Epithelial cell of proximal tubule (primary cell): ENCODE measurements around the gene CCT5. TPM values are rescaled to one million over a fixed set of nuclear protein-coding genes. Genes with fewer than 3 reads are reported as not detected.
A peak's percentile ranks its signal among the peaks of the same experiment; 100 is the strongest.

Experiments
- DNase-seq: peaks from one replicate; pipeline ENCODE4 v3.0.0-alpha.2; 2011; ENCODE audit warnings: low read depth
- H3K4me3 ChIP-seq: 2 replicates; pipeline ENCODE4 v1.5.1; 2011; ENCODE audit warnings: low read depth, mild to moderate bottlenecking, low read length
- total RNA-seq: library from RNA; depleted of rRNA; stranded (reverse); fragments of >200 nt; gene quantifications from 2 replicates; pipeline ENCODE4 v1.2.3, GENCODE V29; 2015
- TF ChIP-seq, protein P1 (sequence below): conservative IDR thresholded peaks from 2 replicates; pipeline ENCODE4 v1.5.1; 2012; ENCODE audit warnings: low read depth, mild to moderate bottlenecking, low read length

The CCT5 gene
- total RNA-seq, 1 donor from 2014 or later = 610 TPM

DNA sequence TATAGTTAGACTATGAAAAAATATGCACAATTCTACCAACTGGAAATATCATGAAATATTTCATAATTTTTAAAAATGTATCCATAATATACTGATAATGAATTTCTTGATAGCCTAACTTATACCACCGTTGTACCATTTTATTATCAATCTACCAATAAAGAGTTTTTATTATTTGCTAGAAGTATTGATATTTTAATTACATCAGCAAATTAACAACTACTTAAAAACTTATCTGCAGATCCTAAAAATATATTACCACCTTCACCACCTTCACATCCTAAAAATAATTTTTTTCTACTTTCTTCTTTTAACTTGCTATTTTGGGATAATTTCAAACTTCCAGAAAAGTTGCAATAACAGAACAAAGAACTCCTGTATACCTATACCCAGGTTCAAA lies 21.8 kb upstream of the CCT5 start:
- no peak for DNase-seq
- TF ChIP-seq, protein P1, sequence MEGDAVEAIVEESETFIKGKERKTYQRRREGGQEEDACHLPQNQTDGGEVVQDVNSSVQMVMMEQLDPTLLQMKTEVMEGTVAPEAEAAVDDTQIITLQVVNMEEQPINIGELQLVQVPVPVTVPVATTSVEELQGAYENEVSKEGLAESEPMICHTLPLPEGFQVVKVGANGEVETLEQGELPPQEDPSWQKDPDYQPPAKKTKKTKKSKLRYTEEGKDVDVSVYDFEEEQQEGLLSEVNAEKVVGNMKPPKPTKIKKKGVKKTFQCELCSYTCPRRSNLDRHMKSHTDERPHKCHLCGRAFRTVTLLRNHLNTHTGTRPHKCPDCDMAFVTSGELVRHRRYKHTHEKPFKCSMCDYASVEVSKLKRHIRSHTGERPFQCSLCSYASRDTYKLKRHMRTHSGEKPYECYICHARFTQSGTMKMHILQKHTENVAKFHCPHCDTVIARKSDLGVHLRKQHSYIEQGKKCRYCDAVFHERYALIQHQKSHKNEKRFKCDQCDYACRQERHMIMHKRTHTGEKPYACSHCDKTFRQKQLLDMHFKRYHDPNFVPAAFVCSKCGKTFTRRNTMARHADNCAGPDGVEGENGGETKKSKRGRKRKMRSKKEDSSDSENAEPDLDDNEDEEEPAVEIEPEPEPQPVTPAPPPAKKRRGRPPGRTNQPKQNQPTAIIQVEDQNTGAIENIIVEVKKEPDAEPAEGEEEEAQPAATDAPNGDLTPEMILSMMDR = no peak
- H3K4me3 ChIP-seq = no peak overlapping the region

DNA sequence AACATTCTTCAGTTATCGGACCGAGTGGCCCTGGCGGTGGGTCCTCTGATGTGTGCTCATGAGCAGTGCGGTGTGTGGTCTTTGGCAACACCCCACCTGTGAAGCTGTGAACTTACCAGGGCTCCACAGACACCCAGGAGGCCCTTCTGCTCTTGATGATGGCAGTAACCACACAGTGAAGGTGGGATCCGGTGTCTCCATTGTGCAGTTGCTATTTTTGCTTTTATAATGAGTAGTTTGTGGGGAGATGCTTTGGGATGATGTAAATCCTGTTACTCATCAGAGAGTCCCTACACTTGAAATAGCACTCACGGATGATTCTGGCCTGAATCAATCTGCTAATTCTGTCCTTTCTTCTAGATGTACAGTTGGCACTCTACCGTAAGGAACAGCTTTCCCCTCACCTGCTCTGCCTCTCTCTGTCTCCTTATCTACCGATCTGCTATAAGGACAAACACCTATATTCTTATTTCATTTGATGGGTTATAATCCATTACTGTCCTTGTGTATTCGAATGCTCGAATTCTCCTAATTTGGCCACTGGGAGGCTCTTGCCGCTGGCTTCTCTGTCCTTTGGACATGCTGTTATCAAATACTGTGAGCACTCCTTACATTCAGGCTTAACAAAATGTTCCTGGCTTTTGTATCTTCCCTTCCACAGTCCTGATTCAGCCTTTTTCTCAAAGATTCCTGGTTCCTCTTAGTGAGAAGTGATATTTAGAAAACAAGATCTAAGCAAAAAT lies 20.6 kb upstream of the CCT5 start:
- no peak for DNase-seq
- TF ChIP-seq, protein P1 = peak; percentile 19
- H3K4me3 ChIP-seq = no peak overlapping the region

DNA sequence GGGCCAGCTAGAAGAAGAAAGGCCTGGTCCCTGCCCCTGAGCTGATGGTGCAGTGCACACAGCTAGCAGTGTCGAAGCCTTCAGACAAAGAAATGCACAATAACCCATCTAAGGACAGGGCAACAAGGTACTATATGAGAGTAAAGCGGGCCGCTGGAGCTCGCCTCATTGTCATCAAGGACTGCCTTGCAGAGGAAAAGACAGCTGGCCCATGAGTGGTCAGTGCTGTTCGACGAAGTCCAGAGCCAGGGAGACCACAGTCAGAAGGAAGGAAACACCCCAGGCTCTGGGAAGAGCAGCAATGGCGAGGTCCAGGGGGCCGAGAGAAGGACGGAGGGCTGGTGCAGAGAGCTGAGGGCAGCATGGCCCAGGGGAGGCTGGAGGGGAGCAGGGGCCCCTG lies 17.7 kb upstream of the CCT5 start:
- TF ChIP-seq, protein P1 = no peak
- no peak overlapping the region for H3K4me3 ChIP-seq
- DNase-seq = no peak

DNA sequence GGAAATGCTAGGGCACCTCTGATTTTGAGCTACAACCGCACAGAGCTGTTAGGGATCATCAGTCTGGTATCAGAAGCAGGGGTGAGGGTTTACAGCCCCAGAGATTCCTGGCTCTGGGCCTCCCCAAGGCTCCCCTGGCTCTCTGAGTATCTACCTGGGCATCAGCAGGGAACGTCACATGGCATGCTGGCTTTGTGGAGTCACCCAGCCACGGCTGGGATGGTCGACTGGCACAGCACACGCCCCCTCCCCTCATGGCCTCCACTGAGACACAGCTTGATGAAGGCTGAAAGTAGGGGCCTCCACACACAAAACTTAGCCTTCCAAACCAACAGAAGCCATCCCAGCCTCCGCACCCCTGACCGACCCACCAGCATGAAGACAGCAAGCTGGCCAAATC lies 17.1 kb upstream of the CCT5 start:
- no peak overlapping the region for H3K4me3 ChIP-seq
- no peak for DNase-seq
- TF ChIP-seq, protein P1 = no peak

DNA sequence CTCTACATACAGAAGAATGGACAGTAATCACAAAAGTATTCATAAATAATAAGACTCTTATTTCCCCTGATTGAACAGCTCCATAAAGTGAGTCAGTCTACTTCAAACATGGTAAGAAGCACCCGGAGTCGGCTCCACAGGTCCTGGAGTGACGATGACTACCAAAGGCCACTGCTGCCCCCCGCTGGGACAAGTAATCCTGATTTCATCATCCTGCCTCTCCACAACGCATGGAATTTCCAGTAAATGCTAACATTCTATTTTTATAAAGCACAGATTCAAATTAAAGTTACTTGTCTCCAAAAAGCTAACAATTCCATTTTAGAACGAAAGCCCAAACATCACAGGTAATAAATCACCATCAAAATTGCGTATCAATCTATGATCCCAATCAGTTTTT lies 16.6 kb upstream of the CCT5 start:
- DNase-seq = no peak
- TF ChIP-seq, protein P1 = peak; percentile 59
- H3K4me3 ChIP-seq = no peak overlapping the region

DNA sequence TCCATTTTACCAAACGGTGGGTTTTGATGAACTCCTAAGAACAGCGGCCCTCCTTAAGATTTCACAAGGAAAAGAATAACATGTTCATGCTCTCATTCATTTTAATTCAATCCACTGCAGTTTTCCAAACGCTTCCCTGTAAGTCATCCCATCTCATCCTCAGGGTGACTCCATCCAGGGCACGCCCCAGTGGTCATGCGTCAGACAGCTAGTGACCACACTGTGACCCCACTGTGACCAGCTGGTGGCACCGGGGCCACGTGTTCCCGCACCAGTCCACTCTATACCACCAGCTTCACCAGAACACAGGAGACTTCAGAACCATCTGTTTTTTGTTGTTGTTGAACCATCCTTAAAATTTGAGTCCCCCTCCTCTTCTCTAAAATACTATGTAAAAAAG lies 14.7 kb upstream of the CCT5 start:
- TF ChIP-seq, protein P1 = no peak
- DNase-seq = no peak
- H3K4me3 ChIP-seq = no peak overlapping the region

DNA sequence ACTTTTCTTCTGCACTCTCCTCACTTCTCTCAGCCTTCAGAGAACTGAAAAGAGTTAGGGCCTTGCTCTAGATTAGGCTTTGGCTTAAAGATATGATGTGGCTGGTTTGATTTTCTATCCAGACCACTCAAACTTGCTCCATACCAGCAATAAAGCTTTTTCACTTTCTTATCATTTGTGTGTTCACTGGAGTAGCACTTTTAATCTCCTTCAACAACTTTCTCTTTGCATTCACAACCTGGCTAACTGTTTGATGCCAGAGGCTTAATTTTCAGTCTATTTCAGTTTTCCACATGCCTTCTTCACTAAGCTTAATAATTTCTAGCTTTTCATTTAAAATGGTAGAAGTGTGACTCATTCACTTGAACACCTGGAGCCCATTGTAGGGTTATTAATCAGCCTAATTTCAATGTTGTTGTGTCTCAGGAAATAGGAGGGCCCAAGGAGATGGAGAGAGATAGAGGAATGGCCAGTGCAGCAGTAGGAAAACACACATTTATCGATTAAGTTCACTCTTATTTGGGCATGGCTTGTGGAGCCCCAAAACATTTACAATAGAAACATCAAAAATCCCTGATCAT lies 6.3 kb upstream of the CCT5 start:
- no peak overlapping the region for H3K4me3 ChIP-seq
- no peak for DNase-seq
- TF ChIP-seq, protein P1 = no peak
